GM19238 (cell line): ENCODE results near the gene CTDP1.

Source experiments
- DNase-seq: peaks from one replicate; pipeline ENCODE4 v3.0.0; 2011; ENCODE audit warnings: low spot score; ENCODE audit not compliant: insufficient read length

The CTDP1 gene

DNA sequence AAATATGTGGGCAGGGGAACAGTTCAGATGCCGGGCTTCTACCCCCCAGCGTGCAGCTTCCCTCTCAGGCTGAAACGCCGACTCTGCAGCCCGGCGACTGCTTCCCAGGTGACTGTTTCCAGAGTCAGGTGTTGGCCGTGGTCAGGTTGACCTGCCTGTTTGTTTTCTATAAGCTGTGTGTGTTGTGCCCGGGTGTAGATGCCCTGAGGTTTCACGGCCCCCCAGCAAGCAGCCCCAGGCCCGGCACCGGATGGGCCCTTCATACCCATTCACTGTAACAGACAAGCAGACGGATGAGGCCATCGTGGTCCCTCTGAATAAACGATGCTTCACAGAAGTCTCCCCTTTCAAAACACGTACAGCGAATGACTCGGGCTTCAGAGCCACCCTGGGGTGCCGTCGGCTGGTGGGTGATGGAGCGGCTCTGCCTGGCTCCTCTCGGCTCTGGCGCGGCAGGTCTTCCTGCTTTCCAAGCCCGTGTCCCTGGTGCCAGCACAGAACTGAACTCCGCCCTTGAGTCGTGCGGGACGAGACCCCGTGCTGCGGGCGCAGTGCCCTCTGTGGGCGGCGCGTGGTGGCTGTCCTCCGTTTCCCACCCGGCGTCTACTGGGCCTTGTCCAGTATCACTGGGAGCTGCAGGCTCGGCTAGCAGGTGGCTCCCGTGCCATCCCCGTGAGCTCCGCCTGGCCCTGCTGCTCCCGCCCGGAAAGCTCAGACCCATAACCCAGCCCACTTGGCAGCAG, 103.1 kb downstream of the CTDP1 start:
- no peak for DNase-seq

DNA sequence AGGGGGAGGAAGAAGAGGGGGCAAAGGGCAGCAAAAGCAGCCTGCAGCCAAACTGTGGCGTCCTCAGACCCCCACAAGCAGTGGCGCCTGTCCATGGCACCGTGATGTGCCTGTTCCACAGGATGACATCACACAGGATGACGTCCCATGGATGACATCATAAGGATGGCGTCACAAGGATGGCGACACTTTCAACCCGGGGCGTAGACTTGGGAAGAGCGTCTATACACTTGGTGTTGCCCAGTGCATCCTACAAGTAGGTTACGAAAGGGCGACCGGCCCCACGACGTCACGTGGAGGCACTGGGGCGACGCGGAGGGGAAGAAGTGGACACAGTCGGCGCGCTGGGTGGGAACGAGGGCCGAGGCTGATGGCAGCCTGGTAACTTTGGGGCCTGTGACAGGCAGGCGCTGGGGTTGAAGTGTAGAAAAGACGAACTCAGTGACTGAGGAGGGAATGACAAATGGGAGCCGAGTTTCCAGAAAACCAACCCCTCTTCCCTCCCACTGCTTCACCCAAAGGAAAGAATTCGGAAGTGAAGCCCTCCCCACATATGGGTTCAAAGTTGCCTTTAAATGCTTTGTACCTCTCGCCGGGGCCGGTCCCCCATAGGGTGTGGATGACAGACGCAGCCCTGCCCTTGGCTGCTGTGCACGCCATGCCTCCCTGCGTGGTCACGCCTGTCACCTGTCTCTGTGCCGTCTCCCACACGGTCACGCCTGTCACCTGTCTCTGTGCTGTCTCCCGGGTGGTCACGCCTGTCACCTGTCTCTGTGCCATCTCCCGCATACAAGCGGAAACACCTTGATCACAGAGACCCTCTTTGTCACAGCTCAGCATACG, 104.7 kb downstream of the CTDP1 start:
- no peak for DNase-seq

DNA sequence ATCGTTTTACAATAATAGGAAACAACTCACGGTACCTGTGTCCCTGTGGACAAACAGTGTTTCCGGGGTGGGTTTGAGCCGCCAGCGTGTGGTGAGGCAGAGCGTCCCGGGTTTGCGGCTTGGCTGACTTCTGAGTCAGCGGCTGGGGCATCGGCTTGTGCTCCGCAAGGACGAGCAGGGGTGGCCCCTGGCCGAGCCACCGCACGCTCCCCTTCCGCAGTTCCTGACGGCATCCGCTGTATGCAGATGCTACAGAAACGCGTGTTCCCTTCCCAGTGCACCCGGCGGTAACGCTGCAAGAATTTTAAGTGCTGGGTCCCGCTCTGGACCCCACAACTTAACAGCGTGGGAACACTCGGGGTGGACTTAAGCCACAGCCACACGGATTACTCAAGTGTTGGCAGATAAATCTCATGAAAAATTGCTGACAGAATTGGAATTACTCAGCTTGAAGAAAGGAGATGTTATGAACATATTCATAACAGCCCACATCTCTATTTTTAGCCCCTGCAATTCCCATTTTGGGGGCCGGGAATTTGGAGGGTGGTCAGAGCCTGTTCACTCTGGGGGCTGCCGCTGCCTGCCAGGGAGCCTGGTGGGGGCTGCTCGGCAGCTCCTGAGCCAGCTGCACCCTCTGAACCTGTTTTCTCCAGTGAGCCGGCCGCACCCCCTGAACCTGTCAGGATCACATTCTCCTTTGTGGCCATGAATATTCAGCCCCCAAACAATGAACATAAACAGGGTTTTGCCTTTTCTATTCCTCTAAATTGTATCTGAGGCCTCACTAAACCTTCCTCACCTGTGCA, 105.6 kb downstream of the CTDP1 start:
- DNase-seq, result no peak

DNA sequence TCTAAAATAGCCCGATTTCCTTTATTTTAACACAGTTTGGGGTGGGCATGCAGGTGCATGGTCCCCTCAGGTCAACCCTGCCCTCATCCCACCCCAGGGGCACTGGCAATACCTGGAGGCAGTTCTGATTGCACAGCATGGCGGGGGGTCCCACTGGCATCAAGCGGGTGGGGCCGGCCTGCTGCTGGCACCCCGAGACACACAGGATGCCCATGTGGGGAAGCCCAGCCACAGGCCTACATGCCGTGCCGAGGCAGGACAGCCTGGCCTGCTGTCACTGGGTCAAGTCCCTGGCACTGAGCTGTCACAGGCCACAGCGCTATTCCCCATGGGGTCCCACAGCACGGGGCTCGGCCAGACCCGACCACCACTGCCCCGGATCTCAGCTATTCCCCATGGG, 106.2 kb downstream of the CTDP1 start:
- DNase-seq, result no peak

DNA sequence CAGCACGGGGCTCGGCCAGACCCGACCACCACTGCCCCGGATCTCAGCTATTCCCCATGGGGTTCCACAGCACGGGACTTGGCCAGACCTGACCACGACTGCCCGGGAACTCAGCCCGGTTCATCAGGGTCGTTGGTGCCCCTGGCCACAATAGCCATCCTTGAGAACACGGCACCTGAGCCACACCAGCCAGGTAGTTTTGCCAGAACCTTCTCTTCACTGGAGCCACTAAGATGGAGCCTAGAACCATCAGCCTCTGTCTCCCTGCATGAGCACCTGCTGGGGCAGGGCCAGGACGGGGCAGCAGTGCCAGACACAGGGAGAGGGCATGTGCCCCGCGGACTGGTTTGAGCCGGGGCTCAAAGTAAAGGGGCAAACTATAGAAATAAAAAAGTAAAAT, 106.7 kb downstream of the CTDP1 start:
- DNase-seq, result no peak

DNA sequence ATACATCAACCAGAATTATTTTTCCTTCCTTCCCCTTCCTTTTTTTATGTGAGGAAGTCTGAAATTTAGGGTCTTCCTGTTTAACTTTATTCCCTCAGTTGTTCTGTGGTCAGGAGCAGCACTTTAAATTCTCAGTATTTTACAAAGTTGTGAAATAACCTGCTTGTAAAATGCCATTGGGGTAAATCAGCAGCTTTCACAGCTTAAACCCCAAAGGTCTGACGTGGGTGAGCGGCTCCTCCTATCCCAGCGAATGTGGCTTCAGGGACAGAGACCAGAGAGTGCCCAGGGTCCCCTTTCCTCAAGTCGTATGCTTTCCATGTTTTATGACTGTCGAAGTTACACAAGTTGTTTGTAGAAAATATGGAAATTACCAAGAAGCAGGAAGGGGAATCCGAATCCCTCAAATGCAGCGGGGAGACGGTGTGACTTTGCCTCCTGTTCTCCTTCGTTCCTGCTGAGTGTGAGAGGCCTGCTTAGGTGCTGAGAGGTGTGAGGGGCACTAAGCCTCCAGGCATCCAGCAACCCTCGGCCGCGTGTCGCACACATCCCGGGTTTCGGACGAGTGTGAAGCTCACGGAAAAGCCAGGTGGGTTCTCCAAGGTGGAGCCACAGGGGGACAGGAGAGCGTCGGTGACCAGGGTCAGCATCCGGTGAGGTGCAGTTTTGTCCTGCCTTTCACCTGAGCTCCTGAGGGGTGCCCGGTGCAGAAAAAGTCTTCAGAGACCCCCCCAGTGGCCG, 107.4 kb downstream of the CTDP1 start:
- no peak for DNase-seq

DNA sequence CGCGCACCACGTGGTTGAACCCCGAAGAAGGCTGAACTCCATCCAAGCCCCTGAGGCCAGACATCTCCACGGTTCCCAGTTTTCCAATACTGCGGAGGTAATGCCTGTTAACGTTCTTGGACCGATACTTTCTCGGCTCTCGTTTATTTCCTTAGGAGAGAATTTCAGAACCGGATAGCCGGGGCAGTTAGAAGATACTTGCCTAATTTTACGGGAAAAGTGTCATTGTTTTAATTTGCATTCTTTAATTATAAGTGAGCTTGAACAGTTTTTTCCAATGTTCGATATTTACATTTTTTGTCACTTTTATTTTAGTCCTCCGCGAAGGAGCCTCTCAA, 107.9 kb downstream of the CTDP1 start:
- DNase-seq, result no peak

DNA sequence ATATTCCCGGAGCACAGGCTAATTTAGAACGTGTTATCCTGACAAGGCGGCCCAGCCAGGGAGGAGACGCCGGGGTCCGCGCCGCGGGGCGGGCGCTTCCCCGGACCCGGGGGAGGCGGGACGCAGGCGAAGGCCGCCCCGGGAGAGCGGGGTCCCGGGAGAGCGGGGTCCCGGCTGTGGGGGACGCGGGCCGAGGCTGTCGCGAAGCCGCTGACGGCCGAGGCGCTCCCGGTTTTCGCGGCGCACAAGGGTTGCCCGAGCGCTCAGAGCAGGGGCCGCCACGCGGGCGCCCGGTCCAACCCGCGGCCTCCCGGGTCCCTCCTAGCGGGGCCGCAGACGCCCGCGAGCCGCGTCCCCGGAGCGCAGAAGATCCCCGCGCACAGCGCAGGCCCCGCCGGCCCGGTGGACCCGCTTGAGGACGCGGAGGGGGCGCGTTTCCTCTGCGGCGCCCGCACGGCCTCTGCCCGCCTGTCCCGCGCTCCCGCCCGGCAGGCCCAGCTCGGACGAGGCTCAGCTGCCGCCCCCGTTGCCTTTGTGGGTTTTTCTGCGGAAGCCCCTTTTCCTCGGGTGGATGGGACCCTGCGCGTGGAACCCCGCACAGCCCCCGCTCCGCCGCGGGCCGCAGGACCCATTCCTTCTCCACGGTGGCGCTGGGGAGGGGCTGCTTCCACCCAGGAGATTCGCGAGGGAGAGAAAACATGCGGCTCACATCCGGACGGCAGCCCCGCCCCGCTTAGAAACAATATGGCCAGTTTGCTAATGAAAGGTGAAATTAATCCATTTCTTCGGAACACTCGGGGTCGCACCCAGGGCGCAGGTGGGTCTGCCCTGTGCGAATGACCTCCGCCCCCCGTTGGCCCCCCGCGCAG, 108.5 kb downstream of the CTDP1 start:
- no peak for DNase-seq

DNA sequence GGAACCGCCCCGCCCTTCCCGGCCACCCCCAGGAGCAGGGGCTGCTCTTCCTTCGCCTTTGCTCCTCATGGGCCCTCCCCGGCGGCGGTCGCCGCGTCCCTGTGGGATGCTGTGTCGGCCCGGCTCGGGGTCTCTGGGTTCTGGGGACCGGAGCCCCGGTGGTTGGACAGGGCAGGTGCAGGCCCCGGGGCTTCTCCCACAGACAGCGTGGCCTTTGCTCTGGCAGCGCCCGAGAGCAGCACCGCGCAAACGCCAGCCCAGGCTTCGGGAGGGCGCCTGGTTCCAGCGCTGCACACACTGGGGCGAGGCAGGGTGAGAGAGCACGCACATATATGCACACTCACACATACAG, 109.1 kb downstream of the CTDP1 start:
- DNase-seq, result no peak

DNA sequence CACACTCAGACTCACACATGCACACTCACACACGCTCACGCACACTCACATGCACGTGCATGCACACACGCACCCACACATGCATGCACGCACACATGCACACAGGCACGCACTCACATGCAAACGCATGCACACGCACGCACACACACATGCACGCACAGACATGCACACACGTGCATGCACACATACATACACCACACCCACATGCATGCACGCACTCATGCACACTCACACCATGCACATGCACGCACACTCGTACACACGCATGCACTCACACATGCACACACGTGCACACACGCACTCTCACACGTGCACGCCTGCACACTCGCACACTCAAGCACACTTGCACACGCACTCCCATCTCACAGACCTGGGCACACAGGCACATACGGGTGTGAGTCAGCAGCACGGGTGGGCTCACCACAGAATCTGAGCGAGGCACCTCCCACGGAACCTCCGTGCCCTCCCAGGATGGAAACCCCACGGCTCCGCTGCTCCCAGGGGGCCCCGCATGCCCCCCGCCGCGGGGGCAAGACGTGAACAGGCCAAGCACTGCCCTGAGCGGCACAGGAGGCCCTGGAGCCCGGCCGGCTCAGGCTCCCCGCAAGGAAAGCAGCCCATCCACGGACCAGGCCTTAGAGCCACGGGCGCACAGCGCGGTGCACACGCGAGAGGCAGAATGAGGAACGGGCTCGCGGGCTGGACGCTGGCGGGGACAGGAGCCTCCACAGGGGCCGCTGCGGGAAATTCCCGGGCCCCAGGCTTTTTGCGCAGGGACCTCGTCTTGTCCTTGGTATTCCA, 109.7 kb downstream of the CTDP1 start:
- DNase-seq, result no peak

DNA sequence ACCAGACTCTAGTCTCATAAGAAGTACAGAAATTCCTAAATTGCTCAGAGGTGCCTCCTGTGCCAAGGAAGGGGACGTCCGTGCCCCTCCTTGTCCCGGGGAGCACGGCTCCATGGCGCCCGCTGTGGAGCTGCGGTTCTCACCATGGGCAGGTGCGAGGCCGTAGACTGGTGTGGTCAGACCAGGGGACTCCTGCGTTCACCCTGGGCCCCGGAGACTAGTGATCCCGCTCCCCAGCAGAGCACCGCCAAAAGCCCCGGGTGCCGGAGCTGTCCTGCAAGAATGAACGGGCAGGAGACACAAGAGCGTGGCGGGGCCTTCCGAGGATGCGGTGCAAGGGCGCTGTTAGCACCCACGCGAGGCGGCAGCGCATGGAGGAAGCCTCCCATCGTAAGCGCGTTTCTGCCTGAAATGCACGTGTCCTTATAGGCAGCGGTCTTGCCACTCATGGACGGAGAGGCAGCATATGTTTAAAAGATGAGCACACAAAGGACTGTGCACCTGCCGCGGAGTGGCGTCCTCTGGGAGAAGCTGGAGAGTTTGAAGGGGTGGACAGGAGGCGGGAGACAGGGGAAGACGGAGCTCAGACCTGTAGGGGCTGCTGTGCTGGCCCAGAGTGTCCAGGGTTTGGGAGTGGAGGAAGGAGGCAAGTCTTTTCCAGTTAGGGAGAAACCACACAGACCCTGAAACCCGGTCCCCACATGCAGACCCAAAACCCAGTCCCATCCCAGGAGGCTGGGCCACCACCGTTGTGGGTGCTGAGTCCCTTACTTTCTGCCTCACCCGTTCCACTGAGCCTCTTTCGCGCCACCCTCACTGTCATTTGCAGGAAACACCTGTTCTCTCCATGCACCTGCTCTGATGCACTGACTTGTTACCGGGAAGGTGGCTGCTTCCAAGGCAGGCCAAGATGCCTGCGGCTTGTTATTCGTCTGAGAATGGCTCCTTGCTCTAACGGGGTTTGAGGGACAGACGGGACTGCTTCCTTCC, 110.6 kb downstream of the CTDP1 start:
- DNase-seq, result no peak

DNA sequence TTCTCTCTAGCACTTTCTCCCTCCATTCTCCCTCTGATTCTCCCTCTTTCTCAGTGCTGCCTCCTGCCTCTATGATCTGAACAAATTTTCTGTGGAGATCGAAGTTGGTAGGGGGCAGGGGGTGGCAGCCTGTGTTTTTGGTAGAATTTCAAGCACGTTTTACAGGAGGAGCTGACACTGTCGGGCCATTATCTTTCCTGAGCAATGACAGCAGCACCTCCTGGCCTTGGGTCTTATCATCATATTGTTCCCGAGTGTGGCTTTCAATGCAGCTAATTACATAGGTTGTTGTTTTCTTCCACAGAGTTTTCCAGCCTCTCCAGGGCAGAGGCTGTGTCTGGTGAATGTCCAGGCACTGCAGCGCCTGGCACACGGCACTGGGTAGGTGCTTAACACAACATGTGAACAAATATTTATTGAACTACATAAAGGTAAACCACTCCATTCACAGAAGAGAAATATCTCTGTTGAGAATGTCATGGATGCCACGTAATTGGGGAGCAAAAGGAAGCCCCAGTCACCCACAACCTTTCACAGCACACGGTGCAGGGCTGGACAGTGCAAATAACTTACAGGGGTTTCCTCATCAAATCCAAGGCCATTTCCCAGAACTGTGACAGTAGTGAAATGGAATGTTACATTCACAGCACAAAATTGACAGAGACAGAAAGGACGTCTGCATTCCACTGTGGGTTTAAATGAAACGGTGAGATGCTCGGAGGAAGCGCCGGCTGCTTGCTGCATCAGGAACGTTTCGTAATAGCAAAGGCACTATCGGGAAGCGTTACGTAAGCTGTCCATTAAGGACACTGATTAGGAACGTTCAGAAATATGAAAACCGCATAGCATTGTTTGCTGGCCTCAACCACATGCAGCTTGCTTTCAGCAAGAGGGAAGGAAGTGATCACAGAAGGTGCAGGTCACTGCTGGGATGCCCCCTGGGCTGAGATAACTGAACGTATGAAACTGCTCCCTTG, 111.7 kb downstream of the CTDP1 start:
- no peak for DNase-seq

DNA sequence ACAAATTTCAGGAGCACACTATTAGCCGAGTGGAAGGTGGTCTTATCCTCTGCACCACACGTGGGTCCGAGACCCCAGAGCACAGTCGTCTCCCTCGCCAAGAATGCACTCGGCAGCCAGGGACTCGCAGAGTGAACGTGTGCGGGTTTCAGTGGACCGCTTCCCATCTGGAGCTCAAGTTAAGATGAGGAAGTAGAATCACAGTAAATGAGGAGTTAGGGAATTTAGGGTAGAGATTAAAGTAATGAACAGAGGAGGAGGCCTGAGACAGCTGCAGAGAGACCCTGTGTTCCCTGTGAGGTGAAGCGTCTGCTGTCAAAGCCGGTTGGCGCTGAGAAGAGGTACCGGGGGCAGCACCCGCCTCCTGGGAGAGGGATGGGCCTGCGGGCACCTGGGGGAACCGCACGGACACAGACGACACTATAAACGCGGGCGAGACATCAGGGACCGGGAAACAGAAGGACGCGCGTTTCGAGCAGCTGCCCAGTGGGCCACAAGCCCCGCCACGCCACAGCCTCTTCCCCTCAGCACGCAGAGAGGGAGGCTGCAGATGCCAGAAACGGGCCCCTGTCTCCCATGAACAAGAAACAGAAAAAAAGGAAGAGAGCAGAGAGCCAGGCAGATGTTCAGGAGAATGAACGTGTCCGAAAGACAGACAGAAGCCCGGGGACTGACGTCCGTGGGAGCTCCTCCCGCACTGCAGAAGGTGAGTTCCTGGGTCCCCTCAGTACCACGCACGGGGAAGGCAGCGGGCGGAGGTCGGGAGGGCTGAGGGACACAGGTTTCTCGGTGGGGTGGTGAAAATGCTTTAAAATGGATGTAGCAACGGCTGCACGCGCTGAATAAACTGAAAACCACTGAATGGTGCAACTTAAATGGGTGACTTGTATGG, 112.7 kb downstream of the CTDP1 start:
- DNase-seq, result no peak

DNA sequence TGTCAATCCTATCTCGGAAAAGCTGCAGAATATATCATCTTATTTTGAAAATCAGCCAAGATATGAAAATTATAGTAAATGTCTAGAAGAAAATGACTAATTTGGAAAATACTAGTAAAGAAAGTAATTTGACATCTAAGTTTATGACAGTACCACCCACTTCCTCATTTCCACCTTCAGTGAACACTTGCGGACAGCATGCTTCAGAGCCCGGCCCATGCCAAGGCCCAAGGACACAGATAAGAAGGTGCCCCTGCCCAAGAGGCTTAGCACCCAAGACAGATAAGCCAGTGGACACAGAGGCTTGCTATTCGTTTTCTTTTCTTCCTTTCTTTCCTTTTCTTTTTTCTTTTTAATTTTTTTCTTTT, 113.4 kb downstream of the CTDP1 start:
- no peak for DNase-seq

DNA sequence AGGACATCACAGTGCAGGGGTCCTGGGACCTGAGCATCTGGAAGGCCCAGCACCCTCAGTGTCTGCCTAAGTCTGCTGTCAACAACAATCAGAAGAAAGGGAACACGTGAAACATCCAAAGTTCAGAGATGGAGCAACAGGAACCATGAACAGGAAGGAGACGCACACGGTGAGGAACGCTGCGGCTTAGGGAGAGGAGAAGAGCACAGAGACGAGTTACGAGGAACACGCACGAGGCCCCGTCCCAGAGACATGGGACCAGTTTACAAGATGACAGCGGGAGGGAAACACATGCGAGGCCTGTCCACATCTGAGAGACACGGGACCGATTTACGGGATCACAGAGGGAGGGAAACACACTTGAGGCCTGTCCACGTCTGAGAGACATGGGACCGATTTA, 115.2 kb downstream of the CTDP1 start:
- no peak for DNase-seq

DNA sequence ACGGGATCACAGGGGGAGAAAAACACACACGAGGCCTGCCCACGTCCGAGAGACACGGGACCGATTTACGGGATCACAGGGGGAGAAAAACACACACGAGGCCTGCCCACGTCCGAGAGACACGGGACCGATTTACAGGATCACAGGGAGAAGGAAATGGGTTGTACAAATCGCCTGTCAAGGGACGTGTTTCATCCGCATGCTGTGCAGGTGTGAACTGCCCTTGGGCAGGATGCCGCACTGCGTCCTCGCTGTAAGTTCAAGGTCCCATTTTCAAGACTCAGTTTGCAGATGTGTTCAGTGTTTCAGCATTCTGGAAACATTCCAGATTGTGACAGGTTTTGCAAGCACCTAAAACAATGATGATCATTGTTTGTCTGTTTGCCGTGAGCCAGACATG, 115.8 kb downstream of the CTDP1 start:
- no peak for DNase-seq
